Caco-2 (cell line): ENCODE data around the gene HTT. TPM values are rescaled to one million over a fixed set of nuclear protein-coding genes. Genes with fewer than 3 reads are reported as not detected.

Source experiments
- BruUV-seq: library from RNA; stranded (reverse); fragments of 400-500 nt; replicated peaks from 2 replicates; lab custom pipeline; 2021; lab: Mats Ljungman, UMichigan
- CTCF ChIA-PET: fragments of 300-600 bp; sonication (Branson Sonifier 250); formaldehyde crosslinking; loops from one replicate; lab custom pipeline; 2022; ENCODE audit warnings: antibody characterized with exemption; lab: Charles Lee
- POLR2A ChIA-PET: fragments of 300-600 bp; sonication (Branson Sonifier 250); formaldehyde crosslinking; loops from one replicate; lab custom pipeline; 2022; ENCODE audit warnings: antibody characterized with exemption; lab: Charles Lee
- DNase-seq, 2 experiments: peaks; one replicate each; pipeline versions ENCODE4 v3.0.0 to v3.0.0-alpha.2; 2020 to 2022
- H3K27me3 ChIP-seq: replicated peaks from 2 replicates; pipeline ENCODE4 v1.6.0; 2011; ENCODE audit warnings: low read length; ENCODE audit not compliant: control insufficient read depth, insufficient read depth
- H3K36me3 ChIP-seq: 2 replicates; pipeline ENCODE4 v1.5.1; 2011; ENCODE audit warnings: low read length; ENCODE audit not compliant: control insufficient read depth, insufficient read depth
- H3K4me1 ChIP-seq: fragments of 250-450 bp; sonication (Bioruptor Pico); 2 replicates; pipeline ENCODE4 v1.5.1; 2020; ENCODE audit warnings: mild to moderate bottlenecking
- H3K4me3 ChIP-seq: 2 replicates; pipeline ENCODE4 v1.5.1; 2011; ENCODE audit warnings: low read depth, mild to moderate bottlenecking, control low read depth, low read length
- H3K9me3 ChIP-seq: fragments of 250-450 bp; sonication (Bioruptor Pico); 2 replicates; pipeline ENCODE4 v1.5.1; 2020; ENCODE audit warnings: mild to moderate bottlenecking, moderate library complexity
- H3K27ac Mint-ChIP-seq: one replicate; pipeline ENCODE4 v1.8.0; 2022; ENCODE audit warnings: mixed read lengths; ENCODE audit not compliant: unreplicated experiment
- H3K27me3 Mint-ChIP-seq: one replicate; pipeline ENCODE4 v1.8.0; 2022; ENCODE audit warnings: mixed read lengths; ENCODE audit not compliant: insufficient read depth, unreplicated experiment
- H3K36me3 Mint-ChIP-seq: one replicate; pipeline ENCODE4 v1.8.0; 2022; ENCODE audit warnings: mild to moderate bottlenecking, mixed read lengths; ENCODE audit not compliant: insufficient read depth, unreplicated experiment
- H3K4me1 Mint-ChIP-seq: one replicate; pipeline ENCODE4 v1.8.0; 2022; ENCODE audit warnings: low read depth, mixed read lengths; ENCODE audit not compliant: unreplicated experiment
- H3K4me3 Mint-ChIP-seq: one replicate; pipeline ENCODE4 v1.8.0; 2022; ENCODE audit warnings: mild to moderate bottlenecking, moderate library complexity, mixed read lengths; ENCODE audit not compliant: unreplicated experiment
- H3K9me3 Mint-ChIP-seq: one replicate; pipeline ENCODE4 v1.8.0; 2022; ENCODE audit warnings: mixed read lengths; ENCODE audit not compliant: unreplicated experiment
- CTCF ChIP-seq, 2 experiments: fragments of 200-600 bp in 1 of 2; IDR thresholded peaks; 1 replicate in 1 of 2; 2 replicates in 1 of 2; pipeline versions ENCODE4 v1.5.1 to v1.8.0; 2011 to 2022; ENCODE audit warnings: antibody characterized with exemption in 1 of 2, control low read depth in 1 of 2, inconsistent platforms in 1 of 2, low read depth in 1 of 2, low read length in 1 of 2, mild to moderate bottlenecking in 1 of 2, moderate library complexity in 1 of 2; ENCODE audit not compliant: insufficient read depth in 1 of 2, severe bottlenecking in 1 of 2, unreplicated experiment in 1 of 2
- intact Hi-C: fragments of 100-400 bp; cut with micrococcal nuclease; formaldehyde crosslinking; loops from one replicate; pipeline ENCODE4 v1.10.0; 2022; ENCODE audit not compliant: unreplicated experiment
- total RNA-seq: library from RNA; stranded (reverse); gene quantifications from 2 replicates; pipeline ENCODE4 v1.2.3, GENCODE V29; 2022

HTT gene
- total RNA-seq, 1 experiment from 2014 or later, result 63.3 TPM

- Mint-ChIP-seq H3K27me3 (no peaks in the 10 kb centered on the region), H3K4me3 (peak overlapping the region; percentile 44), H3K9me3 (no peaks in the 10 kb centered on the region), H3K27ac (no peak overlapping the region), H3K36me3 (peaks cover 6% of the 10 kb centered on the region), H3K4me1 (peaks cover 9% of the 10 kb centered on the region)
- Histone ChIP-seq H3K9me3 (no peaks in the 10 kb centered on the region), H3K4me1 (peaks cover 12% of the 10 kb centered on the region), H3K4me3 (no peak overlapping the region), H3K27me3 (no peaks in the 10 kb centered on the region), H3K36me3 (no peaks in the 10 kb centered on the region)
- BruUV-seq, result no TSS peak
- DNase-seq, result no peak
- no peak for TF ChIP-seq CTCF (IDR thresholded peaks at IDR 0.05; ENCODE audit: insufficient read depth in 1 of 2, low read depth in 1 of 2, low read length in 1 of 2, severe bottlenecking in 1 of 2, unreplicated experiment in 1 of 2)
- POLR2A ChIA-PET, result interaction anchor here (0.6 kb wide), 1 partner anchor 42 kb away, joined by 3 read pairs; no protein-coding TSS in a partner anchor
- intact Hi-C loops, result no loop called here
- CTCF ChIA-PET, result no interaction called here
Measured at GRCh38 chr4:3071811-3072210, 2.7 kb upstream of the HTT start.

GRCh38 chr4:3073158-3074077 is 1.1 kb upstream of the HTT start:
- Histone ChIP-seq H3K27me3 (no peaks in the 10 kb centered on the region), H3K4me3 (peak overlapping the region; percentile 76), H3K4me1 (peaks cover 13% of the 10 kb centered on the region), H3K9me3 (no peaks in the 10 kb centered on the region), H3K36me3 (no peaks in the 10 kb centered on the region)
- Mint-ChIP-seq H3K27me3 (no peaks in the 10 kb centered on the region), H3K36me3 (peaks cover 10% of the 10 kb centered on the region), H3K9me3 (no peaks in the 10 kb centered on the region), H3K27ac (no peak overlapping the region), H3K4me1 (peaks cover 9% of the 10 kb centered on the region), H3K4me3 (peak overlapping the region; percentile 96)
- peak in 1 of 2 experiments; percentile 41 for DNase-seq
- ChIA-PET CTCF (interaction anchor here (0.6 to 1.0 kb wide), 2 partner anchors 32 to 64 kb away, joined by 3 to 4 read pairs; no protein-coding TSS in a partner anchor), POLR2A (no interaction called here)
- peak in 1 of 2 experiments; percentile 18 for TF ChIP-seq CTCF (IDR thresholded peaks at IDR 0.05; ENCODE audit: insufficient read depth in 1 of 2, low read depth in 1 of 2, low read length in 1 of 2, severe bottlenecking in 1 of 2, unreplicated experiment in 1 of 2)
- BruUV-seq, result no TSS peak
- intact Hi-C loops, result loop anchor here (1.0 kb wide), 2 partner anchors 31 to 219 kb away; no protein-coding TSS in a partner anchor

- Mint-ChIP-seq H3K4me1 (peaks cover 9% of the 10 kb centered on the region), H3K27ac (peak overlapping the region; percentile 91), H3K9me3 (no peaks in the 10 kb centered on the region), H3K36me3 (peaks cover 17% of the 10 kb centered on the region), H3K27me3 (no peaks in the 10 kb centered on the region), H3K4me3 (peak overlapping the region; percentile 96)
- no peak for TF ChIP-seq CTCF (IDR thresholded peaks at IDR 0.05; ENCODE audit: insufficient read depth in 1 of 2, low read depth in 1 of 2, low read length in 1 of 2, severe bottlenecking in 1 of 2, unreplicated experiment in 1 of 2)
- ChIA-PET POLR2A (interaction anchor here (0.6 to 0.7 kb wide), 2 partner anchors 13 to 606 kb away, joined by 4 to 5 read pairs; partner anchors contain the start of gene RNF4), CTCF (no interaction called here)
- Histone ChIP-seq H3K27me3 (no peaks in the 10 kb centered on the region), H3K4me1 (peaks cover 13% of the 10 kb centered on the region), H3K4me3 (peak overlapping the region; percentile 94), H3K9me3 (no peaks in the 10 kb centered on the region), H3K36me3 (no peaks in the 10 kb centered on the region)
- intact Hi-C loops, result loop anchor here (1.0 kb wide), 2 partner anchors 33 to 217 kb away; no protein-coding TSS in a partner anchor
- peak; percentile 70 to 80 for DNase-seq
- TSS peak; percentile 91 for BruUV-seq
Measured at GRCh38 chr4:3074846-3075651, 568 bp downstream of the HTT start.
